NCI-H510A (cell line): Measurements from ENCODE around the gene MCOLN1.

Experiments
- DNase-seq: peaks from one replicate; lab custom pipeline; 2025; lab: John Stamatoyannopoulos, UW

Gene MCOLN1

DNA sequence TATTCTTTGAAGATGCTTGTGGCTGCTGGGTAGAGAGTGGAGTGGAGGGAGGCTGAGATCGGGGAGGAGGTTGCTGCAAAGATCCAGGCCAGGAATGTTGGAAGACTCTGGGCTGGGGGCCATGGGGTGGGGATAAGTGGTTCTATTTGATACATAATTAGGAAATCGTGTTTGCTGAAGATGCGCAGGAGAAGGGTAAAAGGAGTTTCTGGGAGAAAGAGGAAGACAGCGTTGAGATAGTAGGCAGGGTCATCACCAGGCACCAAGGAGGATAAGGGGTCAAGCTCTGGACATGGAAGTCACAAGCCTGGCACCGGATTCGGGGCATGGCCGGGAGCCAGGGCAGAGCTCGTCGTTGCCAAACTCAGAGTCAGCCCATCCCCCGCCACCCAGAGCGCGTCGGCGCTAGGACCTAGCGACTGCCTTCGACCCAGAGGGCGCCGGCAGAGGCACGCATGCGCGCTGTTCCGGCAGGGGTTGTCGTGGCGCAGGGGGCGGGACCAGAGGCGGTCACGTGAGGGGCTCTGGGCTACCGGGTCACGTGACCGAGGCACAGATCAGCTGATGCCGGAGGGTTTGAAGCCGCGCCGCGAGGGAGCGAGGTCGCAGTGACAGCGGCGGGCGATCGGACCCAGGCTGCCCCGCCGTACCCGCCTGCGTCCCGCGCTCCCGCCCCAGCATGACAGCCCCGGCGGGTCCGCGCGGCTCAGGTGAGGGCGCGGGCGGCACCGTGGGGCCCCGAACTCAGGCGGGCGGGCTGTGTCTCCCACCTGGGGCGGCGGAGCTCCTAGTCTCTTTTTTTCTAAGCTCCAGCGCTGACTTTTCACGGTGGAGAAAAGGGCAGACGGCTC is at the start of gene MCOLN1:
TSS of gene MCOLN1 (plus strand) at position 553 of the 851 bp plus-strand sequence. CDS start at position 680, 127 bp downstream.
- DNase-seq = peak; percentile 94

- DNase-seq = no peak
Measured at GRCh38 chr19:7475665-7476064, 46.8 kb upstream of the MCOLN1 start.

- no peak for DNase-seq
Measured at GRCh38 chr19:7476241-7476640, 46.2 kb upstream of the MCOLN1 start.

DNA sequence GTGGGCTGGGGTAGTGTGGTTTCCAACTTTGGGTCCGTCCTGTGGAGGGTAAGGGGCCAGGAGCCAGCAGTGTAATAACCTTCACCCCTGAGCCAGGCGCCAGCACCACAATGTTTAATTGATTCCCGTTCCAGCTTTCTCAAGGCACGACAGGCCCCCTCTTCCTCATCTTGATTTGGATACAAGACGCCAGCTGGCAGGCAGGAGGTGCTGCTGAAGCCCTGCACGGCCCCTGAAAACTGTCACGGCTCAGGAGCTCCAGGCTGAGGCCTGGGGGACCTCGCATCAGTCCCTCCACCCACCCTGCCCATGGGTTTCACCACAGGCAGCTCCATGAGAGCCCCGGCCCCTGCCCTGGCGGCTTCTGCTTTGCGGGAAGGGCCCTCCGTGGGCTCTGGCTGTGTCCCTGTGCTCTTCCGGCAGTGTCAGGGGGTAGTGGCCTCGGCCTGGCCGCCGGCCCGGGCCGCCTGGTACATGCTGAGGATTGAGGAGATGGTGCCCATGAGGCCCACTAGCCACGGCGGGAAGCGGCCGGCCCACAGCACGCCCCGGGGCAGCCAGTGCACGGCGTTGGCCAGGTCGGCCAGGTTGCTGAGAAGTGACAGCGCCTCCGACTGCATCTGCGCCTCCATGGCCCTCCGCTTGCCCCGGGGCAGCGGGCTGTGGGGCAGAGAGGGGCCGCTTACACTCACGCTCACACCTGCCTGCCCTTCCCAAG is 45.5 kb upstream of the MCOLN1 start:
- DNase-seq = no peak

GRCh38 chr19:7477758-7478157 is 44.7 kb upstream of the MCOLN1 start:
- no peak for DNase-seq

DNA sequence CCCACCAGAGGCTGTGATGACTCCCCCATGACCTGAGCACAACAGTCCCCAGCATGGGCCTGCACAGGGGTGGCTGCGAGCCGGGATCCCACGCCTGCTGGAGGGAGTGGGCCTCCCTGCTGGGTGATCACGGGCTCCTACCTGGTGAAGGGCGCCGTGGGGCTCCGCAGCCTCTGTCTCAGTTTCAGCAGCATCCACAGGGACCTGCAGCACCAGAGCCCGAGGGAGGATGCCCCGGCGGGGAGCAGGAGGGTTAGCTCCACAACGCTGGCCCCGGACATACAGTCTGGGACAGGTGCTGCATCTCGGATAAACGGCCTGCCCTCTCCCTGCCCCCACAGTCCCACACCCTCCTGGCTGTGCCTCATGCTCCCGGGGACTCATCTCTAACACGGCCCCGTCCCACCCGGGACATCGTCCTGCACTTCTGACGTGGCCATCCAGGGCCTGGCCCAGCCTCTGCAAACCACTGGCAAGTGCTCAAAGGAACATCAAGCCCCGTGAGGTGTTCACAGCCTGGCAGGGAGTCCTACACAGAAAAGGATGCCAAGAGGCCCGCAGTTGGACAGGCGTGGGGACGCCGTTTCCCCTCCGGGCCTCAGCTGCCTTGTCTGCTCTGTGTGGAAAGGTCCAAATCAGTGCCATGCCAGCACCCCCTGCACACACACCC is 44.1 kb upstream of the MCOLN1 start:
- DNase-seq = no peak

DNA sequence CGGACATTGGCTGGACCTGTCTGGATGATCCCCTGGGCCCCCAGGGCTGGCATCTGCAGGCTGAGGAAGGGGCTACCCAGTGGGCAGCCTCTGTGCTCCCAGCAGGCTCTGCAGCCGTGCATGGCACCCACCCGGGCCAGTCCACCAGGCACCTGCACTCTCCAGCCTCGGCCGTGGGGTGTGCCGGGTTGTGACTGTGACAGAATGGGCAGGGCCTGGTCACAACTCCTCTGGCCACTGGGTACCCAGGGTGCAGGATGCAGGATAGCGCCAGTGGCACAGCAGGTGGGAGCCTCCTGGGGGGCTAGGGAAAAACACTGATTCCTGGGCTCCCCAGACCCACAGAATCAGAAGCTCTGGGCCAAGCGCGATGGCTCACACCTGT is 43.6 kb upstream of the MCOLN1 start:
- no peak for DNase-seq

DNA sequence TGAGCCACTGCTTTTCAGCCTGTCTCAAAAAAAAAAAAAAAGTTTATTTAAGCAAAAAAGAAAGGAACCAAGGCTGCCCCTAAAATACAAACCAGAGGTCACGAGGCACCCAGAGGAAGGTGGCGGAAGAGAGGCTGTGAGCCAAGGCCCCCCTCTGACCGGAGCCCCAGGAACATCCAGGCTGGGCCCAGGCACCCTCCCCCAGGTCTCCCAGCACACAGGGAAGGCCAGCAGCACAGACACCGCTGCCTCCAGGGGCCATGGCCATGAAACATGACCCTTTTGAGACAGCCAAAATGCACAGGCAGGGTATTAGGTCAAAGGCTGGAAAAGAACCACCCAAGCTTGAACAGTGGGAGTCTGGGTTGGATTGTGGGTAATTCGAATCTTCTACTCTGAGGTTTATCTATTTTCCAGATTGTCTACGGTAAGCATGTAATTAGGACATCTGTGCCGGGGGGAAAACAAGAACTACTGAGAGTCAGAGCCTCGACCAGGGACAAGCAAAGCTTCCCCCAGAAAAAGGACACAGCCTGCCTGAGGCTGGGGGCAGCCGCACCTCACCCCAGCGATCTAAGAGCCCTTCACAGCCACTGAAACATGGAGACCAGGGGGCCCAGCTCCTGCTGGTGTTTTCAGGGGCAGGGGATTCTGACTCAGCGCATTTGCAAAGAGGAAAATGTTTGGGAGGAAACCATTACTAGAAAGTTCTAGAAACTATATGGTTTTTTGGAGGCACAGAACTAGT is 42.0 kb upstream of the MCOLN1 start:
- DNase-seq = no peak

DNA sequence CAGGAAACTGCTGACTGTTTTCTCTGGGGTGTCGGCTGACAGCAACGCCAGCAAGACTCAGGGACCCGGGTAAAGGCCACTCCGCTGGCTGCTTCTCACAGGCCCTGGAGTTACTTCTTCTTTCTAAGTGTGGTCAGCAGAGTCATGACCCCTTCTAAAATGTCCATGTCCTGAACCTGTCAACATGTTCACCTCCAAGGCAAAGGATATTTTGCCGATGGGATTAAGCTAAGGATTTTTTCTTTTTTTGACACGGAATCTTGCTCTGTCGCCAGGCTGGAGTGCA is 41.5 kb upstream of the MCOLN1 start:
- DNase-seq = no peak

GRCh38 chr19:7482584-7483439 is 39.6 kb upstream of the MCOLN1 start:
- DNase-seq = no peak

DNA sequence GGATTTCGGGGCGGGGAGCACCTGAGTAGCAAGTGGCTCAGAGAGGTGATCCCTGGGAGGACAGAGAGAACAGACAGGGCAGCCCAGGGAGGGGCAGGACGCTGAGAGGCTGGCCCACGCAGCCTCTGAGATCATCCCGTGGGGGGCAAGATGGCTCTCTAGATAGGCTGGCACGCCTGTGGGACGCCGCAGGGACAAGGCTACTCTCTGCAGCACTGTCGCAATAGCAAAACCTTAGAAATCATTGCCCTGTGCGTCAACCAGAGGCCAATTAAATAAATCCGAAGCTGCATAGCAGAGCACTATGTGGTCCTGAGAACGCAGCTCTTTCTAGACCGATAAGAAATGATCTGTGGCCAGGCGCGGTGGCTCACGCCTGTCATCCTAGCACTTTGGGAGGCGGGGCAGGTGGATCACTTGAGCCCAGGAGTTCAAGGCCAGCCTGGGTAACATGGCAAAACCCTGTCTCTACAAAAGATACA is 38.7 kb upstream of the MCOLN1 start:
- no peak for DNase-seq

GRCh38 chr19:7486923-7487322 is 35.5 kb upstream of the MCOLN1 start:
- DNase-seq = no peak

GRCh38 chr19:7488736-7489353 is 33.6 kb upstream of the MCOLN1 start, which contains the start of gene PEX11G:
Gene PEX11G, minus strand, starts transcription at chr19:7489035. Its CDS starts 25 bp downstream, at chr19:7489010.
- peak; percentile 87 for DNase-seq

DNA sequence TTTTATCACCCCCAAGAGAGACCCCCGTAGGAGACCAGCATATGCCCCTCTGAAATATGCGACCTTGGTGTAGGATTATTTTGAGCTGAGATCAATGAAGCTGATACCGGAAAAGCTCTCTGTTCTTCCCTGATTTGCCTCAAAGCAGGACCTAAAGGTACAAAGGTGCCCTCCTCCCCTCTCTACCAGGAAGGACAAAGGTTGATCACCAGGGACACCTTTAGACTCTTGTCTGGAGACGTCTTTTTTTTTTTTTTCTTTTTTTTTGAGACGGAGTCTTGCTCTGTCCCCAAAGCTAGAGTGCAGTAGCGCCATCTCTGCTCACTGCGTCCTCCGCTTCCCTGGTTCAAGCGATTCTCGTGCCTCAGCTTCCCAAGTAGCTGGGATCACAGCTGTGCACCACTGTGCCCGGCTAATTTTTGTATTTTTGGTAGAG is 32.8 kb upstream of the MCOLN1 start:
- no peak for DNase-seq

DNA sequence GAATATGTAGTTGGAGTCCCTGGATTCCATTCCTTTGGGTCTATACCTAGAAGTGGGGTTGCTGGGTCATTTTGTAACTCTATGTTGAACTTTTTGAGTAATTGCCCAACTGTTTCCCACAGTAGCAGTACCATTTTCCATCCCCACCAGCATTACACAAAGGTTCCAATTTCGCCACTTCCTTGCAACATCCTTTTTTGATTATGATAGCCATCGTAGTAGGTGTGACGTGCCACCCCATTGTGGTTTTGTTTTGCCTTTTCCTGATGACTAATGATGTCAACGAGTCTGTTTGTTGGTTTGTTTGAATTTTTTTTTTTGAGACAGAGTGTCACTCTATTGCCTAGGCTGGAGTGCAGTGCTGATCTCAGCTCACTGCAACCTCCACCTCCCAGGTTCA is 30.3 kb upstream of the MCOLN1 start:
- no peak for DNase-seq

GRCh38 chr19:7492558-7492957 is 29.9 kb upstream of the MCOLN1 start:
- no peak for DNase-seq

DNA sequence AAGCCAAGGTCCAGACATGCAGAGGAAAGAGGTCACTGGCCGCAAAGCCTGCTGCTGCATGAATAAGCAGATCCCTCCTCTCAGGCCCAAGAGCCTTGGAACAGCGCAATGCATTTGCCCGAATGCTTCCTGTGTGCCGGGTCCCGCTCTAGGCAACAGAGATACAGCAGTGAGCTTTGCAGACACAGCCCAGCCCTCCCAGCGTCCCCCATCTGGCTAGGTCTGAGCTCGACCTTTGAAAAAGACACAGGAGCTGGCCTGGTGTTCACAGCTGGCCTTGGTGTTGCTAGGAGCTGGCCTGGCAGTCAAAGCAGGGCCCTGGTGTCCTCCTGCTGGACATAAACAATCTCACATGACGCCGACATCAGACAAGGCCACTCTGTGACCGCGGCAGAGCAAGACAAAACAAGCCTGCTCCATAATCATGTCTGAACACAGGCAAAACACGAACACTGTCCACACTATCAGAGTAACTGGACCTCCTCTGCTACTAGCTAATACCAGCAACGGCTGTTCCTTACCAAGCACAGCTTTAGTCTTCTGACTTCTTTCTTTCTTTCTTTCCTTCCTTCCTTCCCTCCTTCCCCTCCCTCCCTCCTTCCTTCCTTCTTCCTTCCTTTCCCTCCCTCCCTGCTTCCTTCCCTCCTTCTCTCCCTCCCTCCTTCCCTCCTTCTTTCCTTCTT is 27.9 kb upstream of the MCOLN1 start:
- no peak for DNase-seq

DNA sequence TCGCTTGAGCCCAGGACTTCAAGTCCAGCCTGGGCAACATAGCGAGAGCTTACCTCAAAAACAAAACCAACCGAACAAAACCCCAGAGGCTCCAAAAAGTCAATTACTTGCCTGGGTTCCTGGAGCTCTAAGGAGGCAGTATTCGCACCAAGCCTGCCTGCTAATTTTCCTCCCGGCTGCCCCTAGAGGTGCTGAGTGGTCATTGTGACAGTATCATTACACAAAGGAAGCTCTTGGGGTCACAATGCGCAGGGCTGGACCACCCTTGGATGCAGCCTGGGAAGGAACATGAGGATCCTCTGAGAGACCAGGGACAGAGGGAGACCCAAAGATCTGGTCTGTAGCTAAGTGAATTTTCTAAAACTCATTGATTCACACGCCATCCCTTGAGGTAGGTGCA is 25.1 kb upstream of the MCOLN1 start:
- no peak for DNase-seq

DNA sequence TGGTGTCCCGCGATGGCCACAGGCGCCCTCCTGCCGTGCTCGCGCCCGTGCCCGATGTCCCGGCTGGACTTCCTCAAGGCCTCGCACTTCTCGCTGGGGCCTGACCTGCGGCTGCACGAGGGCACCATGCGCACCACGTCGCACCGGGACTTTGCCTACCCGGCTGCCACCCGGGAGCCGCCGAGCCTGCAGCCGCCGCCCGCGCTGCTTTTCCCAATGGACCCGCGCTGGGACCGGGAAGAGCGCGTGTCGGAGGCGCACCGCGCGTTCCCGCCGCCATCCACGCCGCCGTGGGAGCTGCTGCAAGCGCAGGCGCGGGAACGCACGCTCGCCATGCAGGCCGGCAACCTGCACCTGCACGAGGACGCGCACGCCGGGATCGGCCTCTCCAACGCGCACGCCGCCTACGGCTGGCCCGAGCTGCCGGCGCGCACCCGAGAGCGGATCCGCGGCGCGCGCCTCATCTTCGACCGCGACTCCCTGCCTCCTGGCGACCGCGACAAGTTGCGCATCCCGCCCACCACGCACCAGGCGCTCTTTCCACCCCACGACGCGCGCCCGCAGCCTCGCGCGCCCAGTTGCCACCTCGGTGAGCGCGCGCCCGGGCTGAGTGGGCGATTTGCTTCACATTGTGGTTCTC is 21.5 kb upstream of the MCOLN1 start:
- DNase-seq = peak; percentile 89

- no peak for DNase-seq
Measured at GRCh38 chr19:7502552-7502951, 19.9 kb upstream of the MCOLN1 start.
